GM18519 (cell line): ENCODE results near the gene STEEP1.

ENCODE experiments used
- ATAC-seq: cut with Tn5 transposase; IDR thresholded peaks from one replicate; pipeline ENCODE4 v1.9.1; 2021; ENCODE audit warnings: mild to moderate bottlenecking, moderate library complexity; ENCODE audit not compliant: unreplicated experiment, low FRiP score

The STEEP1 gene

DNA sequence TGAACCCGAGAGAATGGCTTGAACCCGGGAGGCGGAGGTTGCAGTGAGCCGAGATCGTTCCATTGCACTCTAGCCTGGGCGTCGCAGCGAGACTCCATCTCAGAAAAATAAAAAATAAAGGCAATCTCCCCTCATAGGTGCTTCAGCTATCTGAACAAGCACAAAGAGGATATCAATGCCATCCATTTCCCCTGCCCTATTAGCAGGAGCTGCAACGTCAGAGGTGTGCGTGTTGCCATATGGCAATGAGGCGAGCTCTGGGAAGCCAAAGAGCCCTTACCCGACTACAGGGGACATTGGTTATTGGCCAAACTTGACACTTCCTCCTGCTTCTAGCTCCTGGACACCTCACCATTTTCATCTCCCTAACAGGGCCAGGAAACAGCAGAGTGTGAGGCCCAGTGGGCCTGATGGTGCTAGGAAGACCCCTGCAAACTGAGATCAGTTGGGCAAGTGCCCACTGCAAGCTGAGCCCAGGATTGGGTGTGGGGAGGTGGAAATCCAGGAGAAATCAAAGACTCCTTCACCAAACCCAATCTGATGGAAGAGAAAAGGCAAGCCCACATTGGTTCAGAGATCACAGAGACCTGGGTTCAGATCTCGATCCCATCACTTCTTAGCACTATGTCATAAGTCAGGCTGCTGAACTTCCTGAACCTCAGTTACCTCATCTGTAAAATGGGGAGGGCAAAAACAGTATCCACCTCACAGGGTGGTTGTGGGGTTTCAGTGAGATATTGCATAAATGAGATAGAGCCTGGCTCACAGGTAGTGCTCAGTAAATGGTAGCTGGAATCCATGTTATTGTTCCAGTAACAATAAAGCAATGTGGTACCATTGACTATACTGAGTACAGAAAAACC lies 75.8 kb downstream of the STEEP1 start:
- ATAC-seq, result no peak

DNA sequence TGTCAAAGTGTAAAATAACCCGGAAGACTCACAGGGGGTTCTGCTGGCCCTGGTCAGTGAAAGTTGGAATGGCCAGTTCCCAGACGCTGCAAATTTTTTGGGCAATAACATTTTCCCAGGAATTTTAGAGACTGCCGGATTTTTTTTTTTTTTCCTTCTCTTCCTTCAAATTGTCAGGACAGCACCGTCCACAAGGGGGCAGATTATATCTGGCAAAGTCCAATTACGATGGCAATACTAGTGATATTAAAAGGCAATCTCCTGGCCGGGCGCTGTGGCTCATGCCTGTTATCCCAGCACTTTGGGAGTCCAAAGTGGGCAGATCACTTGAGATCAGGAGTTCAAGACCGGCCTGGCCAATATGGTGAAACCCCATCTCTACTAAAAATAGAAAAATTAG lies 76.5 kb downstream of the STEEP1 start:
- no peak for ATAC-seq
